H1 (cell line): Measurements from ENCODE around the gene RAPGEF1.

Experiments
- CBX8 ChIP-seq: fragments of 300-800, 300-1000 bp; sonication (generic); IDR thresholded peaks from 2 replicates; pipeline ENCODE4 v1.7.1; 2016; ENCODE audit warnings: low read depth, low read length, borderline replicate concordance
- CHD2 ChIP-seq: IDR thresholded peaks from 2 replicates; pipeline ENCODE4 v1.6.1; 2012; ENCODE audit warnings: low read length, improper control_type of control experiment
- CREB1 ChIP-seq: IDR thresholded peaks from 2 replicates; pipeline ENCODE4 v1.6.1; 2012; ENCODE audit warnings: inconsistent platforms
- EZH2 ChIP-seq: fragments of 200-600 bp; sonication (generic); IDR thresholded peaks from 2 replicates; pipeline ENCODE4 v1.7.1; 2012; ENCODE audit warnings: low read depth, mild to moderate bottlenecking, moderate library complexity, low read length, inconsistent platforms; ENCODE audit not compliant: severe bottlenecking
- MAFK ChIP-seq: IDR thresholded peaks from 2 replicates; pipeline ENCODE4 v1.6.1; 2012; ENCODE audit warnings: low read depth, mild to moderate bottlenecking, improper control_type of control experiment, low read length
- NRF1 ChIP-seq: IDR thresholded peaks from 2 replicates; pipeline ENCODE4 v1.6.1; 2011; ENCODE audit warnings: mild to moderate bottlenecking, low read depth, low read length, improper control_type of control experiment
- TAF7 ChIP-seq: optimal IDR thresholded peaks from 2 replicates; pipeline ENCODE3; 2011; ENCODE audit warnings: low read depth, mild to moderate bottlenecking, inconsistent platforms, low read length, moderate library complexity, borderline replicate concordance
- TF ChIP-seq, protein P1 (sequence below), 3 experiments: IDR thresholded peaks; 1 replicate in 2 of 3; 2 replicates in 1 of 3; pipeline versions ENCODE4 v1.5.1 to v1.6.1; 2011; ENCODE audit warnings: low read length in 3 of 3, mild to moderate bottlenecking in 3 of 3, inconsistent platforms in 2 of 3, low read depth in 1 of 3, moderate library complexity in 1 of 3; ENCODE audit not compliant: insufficient read depth in 1 of 3; ENCODE audit errors: control extremely low read depth in 1 of 3
- TF ChIP-seq, protein P2 (sequence below): IDR thresholded peaks from 2 replicates; pipeline ENCODE4 v1.6.1; 2011; ENCODE audit warnings: low read length, improper control_type of control experiment
- TF ChIP-seq, protein P3 (sequence below): IDR thresholded peaks from 2 replicates; pipeline ENCODE4 v1.6.1; 2012; ENCODE audit warnings: inconsistent platforms

DNA sequence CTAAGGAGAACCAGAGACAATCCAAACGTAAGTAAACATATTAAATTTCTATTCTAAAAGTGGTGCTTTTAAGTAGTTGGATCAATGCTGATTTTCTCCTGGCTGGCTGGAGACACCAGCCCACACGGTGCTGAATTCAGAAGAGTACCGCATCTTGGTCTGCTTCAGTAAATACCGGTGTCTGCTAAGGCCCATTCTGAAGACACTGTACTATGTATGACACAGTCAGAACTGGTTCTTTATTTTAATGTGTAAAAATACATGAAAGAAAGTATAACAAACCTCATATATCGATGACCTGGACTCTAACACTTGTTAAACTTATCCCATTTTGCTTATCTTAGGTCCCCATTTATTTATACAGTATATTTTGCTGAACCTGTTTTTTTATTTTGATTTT, 32.8 kb downstream of the RAPGEF1 start:
- TF ChIP-seq, protein P1, sequence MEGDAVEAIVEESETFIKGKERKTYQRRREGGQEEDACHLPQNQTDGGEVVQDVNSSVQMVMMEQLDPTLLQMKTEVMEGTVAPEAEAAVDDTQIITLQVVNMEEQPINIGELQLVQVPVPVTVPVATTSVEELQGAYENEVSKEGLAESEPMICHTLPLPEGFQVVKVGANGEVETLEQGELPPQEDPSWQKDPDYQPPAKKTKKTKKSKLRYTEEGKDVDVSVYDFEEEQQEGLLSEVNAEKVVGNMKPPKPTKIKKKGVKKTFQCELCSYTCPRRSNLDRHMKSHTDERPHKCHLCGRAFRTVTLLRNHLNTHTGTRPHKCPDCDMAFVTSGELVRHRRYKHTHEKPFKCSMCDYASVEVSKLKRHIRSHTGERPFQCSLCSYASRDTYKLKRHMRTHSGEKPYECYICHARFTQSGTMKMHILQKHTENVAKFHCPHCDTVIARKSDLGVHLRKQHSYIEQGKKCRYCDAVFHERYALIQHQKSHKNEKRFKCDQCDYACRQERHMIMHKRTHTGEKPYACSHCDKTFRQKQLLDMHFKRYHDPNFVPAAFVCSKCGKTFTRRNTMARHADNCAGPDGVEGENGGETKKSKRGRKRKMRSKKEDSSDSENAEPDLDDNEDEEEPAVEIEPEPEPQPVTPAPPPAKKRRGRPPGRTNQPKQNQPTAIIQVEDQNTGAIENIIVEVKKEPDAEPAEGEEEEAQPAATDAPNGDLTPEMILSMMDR (IDR thresholded peaks at IDR 0.05; ENCODE audit: control extremely low read depth in 1 of 3, insufficient read depth in 1 of 3, low read depth in 1 of 3, low read length in 3 of 3) = no peak
- TF ChIP-seq CREB1 (no peak), EZH2 (no peak), CHD2 (no peak), TAF7 (no peak), NRF1 (no peak), MAFK (no peak), CBX8 (no peak)
- TF ChIP-seq, protein P2, sequence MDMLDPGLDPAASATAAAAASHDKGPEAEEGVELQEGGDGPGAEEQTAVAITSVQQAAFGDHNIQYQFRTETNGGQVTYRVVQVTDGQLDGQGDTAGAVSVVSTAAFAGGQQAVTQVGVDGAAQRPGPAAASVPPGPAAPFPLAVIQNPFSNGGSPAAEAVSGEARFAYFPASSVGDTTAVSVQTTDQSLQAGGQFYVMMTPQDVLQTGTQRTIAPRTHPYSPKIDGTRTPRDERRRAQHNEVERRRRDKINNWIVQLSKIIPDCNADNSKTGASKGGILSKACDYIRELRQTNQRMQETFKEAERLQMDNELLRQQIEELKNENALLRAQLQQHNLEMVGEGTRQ = no peak
- TF ChIP-seq, protein P3, sequence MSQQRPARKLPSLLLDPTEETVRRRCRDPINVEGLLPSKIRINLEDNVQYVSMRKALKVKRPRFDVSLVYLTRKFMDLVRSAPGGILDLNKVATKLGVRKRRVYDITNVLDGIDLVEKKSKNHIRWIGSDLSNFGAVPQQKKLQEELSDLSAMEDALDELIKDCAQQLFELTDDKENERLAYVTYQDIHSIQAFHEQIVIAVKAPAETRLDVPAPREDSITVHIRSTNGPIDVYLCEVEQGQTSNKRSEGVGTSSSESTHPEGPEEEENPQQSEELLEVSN = no peak
